B cell (primary cell): ENCODE results near the gene RNF181. TPM values are rescaled to one million over a fixed set of nuclear protein-coding genes. Genes with fewer than 3 reads are reported as not detected.

ENCODE experiments used
- ATAC-seq: fragments of 200-7000 bp; cut with Tn5 transposase; one replicate; pipeline ENCODE4 v1.10.0; 2021; ENCODE audit warnings: low read depth, mild to moderate bottlenecking, moderate number of reproducible peaks, moderate library complexity
- CTCF ChIA-PET: fragments of 350-600 bp; sonication (Branson Sonifier 250); formaldehyde crosslinking; loops from one replicate; lab custom pipeline; 2021; ENCODE audit warnings: antibody characterized with exemption, inconsistent platforms; lab: Charles Lee
- POLR2A ChIA-PET: fragments of 350-600 bp; sonication (Branson Sonifier 250); formaldehyde crosslinking; loops from one replicate; lab custom pipeline; 2021; ENCODE audit warnings: antibody characterized with exemption; lab: Charles Lee
- DNase-seq: peaks from one replicate; pipeline ENCODE4 v3.0.0; 2013
- H2AFZ ChIP-seq: 2 replicates; pipeline ENCODE4 v1.6.1; 2012; ENCODE audit warnings: mild to moderate bottlenecking, low read depth, low read length; ENCODE audit not compliant: insufficient read depth, poor library complexity, severe bottlenecking
- H3K27ac ChIP-seq, 2 donors: 1 replicate in 1 of 2; 2 replicates in 1 of 2; pipeline ENCODE4 v1.5.1; 2012 to 2013; ENCODE audit warnings: low read length in 2 of 2, mild to moderate bottlenecking in 2 of 2, moderate library complexity in 1 of 2
- H3K27me3 ChIP-seq, 4 experiments: fragments of 200-600 bp in 1 of 4; sonication (generic) in 1 of 4; replicated peaks in 1 of 4; 1 replicate in 2 of 4; 2 replicates in 2 of 4; pipeline versions ENCODE4 v1.6.1 to v1.7.0; 2013 to 2016; ENCODE audit warnings: low read length in 3 of 4, mild to moderate bottlenecking in 2 of 4, mixed read lengths in 1 of 4, moderate library complexity in 1 of 4; ENCODE audit not compliant: insufficient read depth in 4 of 4, control insufficient read depth in 3 of 4; ENCODE audit errors: control extremely low read depth in 1 of 4
- H3K36me3 ChIP-seq, 2 experiments: replicated peaks in 1 of 2; 1 replicate in 1 of 2; 2 replicates in 1 of 2; pipeline versions ENCODE4 v1.6.1 to v1.7.1; 2013; ENCODE audit warnings: low read length in 1 of 2; ENCODE audit not compliant: insufficient read depth in 2 of 2, control insufficient read depth in 1 of 2; ENCODE audit errors: control extremely low read depth in 1 of 2, extremely low read depth in 1 of 2
- H3K4me1 ChIP-seq, 2 donors: fragments of 200-600 bp in 1 of 2; sonication (generic) in 1 of 2; 1 replicate in 1 of 2; 2 replicates in 1 of 2; pipeline versions ENCODE4 v1.5.1 to v1.6.1; 2013 to 2017; ENCODE audit warnings: low read length in 2 of 2; ENCODE audit not compliant: control insufficient read depth in 2 of 2, insufficient read depth in 2 of 2
- H3K4me2 ChIP-seq: replicated peaks from 2 replicates; pipeline ENCODE3; 2012; ENCODE audit warnings: mild to moderate bottlenecking, low read depth, low read length; ENCODE audit not compliant: poor library complexity, severe bottlenecking
- H3K4me3 ChIP-seq, 5 experiments: fragments of 200-600 bp in 1 of 5; sonication (generic) in 1 of 5; 1 replicate in 3 of 5; 2 replicates in 2 of 5; pipeline versions ENCODE4 v1.5.1 to v1.7.0; 2011 to 2016; ENCODE audit warnings: low read length in 4 of 5, mild to moderate bottlenecking in 4 of 5, low read depth in 2 of 5, control low read depth in 1 of 5, moderate library complexity in 1 of 5; ENCODE audit not compliant: insufficient read depth in 1 of 5; ENCODE audit errors: control extremely low read depth in 1 of 5, extremely low read depth in 1 of 5
- H3K79me2 ChIP-seq: fragments of 200-600 bp; sonication (generic); one replicate; pipeline ENCODE4 v1.6.0; 2016; ENCODE audit warnings: low read length; ENCODE audit not compliant: control insufficient read depth, insufficient read depth
- H3K9ac ChIP-seq: fragments of 200-600 bp; sonication (generic); 2 replicates; pipeline ENCODE4 v1.6.1; 2017; ENCODE audit warnings: mild to moderate bottlenecking, low read length, moderate library complexity
- H3K9me3 ChIP-seq, 3 donors: one replicate each; pipeline versions ENCODE4 v1.6.1 to v1.7.1; 2013; ENCODE audit warnings: low read length in 2 of 3; ENCODE audit not compliant: control insufficient read depth in 2 of 3, insufficient read depth in 1 of 3; ENCODE audit errors: control extremely low read depth in 1 of 3
- H4K20me1 ChIP-seq: 2 replicates; pipeline ENCODE4 v1.6.0; 2012; ENCODE audit warnings: mild to moderate bottlenecking, low read length; ENCODE audit not compliant: insufficient read depth, control insufficient read depth, poor library complexity, severe bottlenecking
- H3K27ac Mint-ChIP-seq: one replicate; pipeline ENCODE4 v1.8.0; 2021; ENCODE audit warnings: mixed read lengths
- H3K27me3 Mint-ChIP-seq: one replicate; pipeline ENCODE4 v1.8.0; 2021; ENCODE audit warnings: mixed read lengths
- H3K4me1 Mint-ChIP-seq: one replicate; pipeline ENCODE4 v1.8.0; 2021; ENCODE audit warnings: mixed read lengths
- H3K4me3 Mint-ChIP-seq: one replicate; pipeline ENCODE4 v1.8.0; 2021; ENCODE audit warnings: mixed read lengths
- H3K9me3 Mint-ChIP-seq: one replicate; pipeline ENCODE4 v1.8.0; 2022; ENCODE audit warnings: mixed read lengths; ENCODE audit not compliant: insufficient read depth
- EZH2 ChIP-seq: IDR thresholded peaks from 2 replicates; pipeline ENCODE4 v1.6.1; 2012; ENCODE audit warnings: borderline replicate concordance, low read depth, mild to moderate bottlenecking, moderate library complexity, low read length; ENCODE audit not compliant: insufficient read depth, poor library complexity, severe bottlenecking
- WGBS: methylation state at CpG from one replicate; pipeline ENCODE4 v1.1.5; 2013; ENCODE audit warnings: missing lambda C conversion rate; ENCODE audit not compliant: insufficient coverage; 5-methylcytosine and 5-hydroxymethylcytosine counted together
- intact Hi-C: fragments of 100-400 bp; cut with micrococcal nuclease; formaldehyde crosslinking; loops from one replicate; pipeline ENCODE4 v1.10.0; 2022
- polyA plus RNA-seq: library from polyadenylated mRNA; depleted of rRNA; stranded (reverse); fragments of >200 nt; gene quantifications from 2 replicates; pipeline ENCODE4 v1.2.3, GENCODE V29; 2012
- total RNA-seq, 2 donors: library from RNA; stranded (reverse); fragments of 120-200 nt in 1 of 2; gene quantifications; 1 replicate in 1 of 2; 2 replicates in 1 of 2; pipeline versions ENCODE4 v1.2.3 to v1.2.4, GENCODE V29; 2013 to 2022
- TF ChIP-seq, protein P1 (sequence below): fragments of 200-600 bp; IDR thresholded peaks from one replicate; pipeline ENCODE4 v1.8.0; 2022; ENCODE audit warnings: antibody characterized with exemption, mild to moderate bottlenecking

The RNF181 gene
- total and polyA plus RNA-seq, 2 donors (not counting 1 experiment from before 2014, with no cell fraction given), result 76.6 to 151 TPM

DNA sequence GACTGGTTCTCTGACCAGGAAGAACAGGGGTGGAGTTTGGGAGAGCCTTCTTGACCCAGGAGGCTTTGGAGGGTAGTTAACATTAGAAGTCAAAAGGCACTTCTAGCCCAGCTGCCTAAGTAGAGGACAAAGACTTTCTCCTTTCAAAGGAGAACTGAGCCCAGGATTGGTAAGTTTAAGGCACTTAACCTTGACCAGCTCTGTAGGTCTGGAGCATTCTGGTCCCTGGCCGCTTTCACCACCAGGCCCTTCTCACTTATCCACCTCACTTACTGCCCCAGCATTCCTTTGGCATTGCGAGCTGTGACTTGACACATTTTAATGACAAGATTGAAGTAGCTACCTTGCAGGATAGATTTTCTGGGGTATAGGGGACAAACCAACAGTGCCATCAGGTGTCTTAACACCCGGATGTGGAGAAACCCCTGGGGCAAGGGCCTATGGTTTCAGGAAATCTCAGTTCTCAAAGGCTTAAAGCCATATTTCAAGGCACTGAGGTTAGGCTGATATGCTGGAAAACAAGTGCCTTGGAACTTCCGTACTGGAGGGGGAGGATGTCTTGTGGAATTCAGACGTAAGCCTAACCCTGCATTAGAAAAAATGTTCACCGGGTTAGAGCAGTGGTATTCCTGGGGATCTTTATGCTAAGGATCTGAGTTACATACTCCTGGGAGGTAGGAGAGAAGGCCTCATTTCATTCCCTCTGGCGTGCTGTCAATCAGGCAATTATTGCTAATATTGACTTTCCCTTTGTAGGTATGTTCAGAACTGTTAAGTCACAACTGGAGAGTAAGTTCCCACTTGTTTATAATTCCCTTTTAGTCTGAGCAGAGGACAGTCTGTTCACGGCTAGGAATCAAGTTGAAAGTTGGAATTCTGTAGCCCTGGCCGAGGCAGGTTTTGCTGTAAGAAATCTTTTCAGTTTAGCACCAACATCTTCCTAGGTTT lies 12.0 kb downstream of the RNF181 start:
- Histone ChIP-seq H3K27me3 (no peaks in the 10 kb centered on the region), H4K20me1 (peaks cover 34% of the 10 kb centered on the region), H3K27ac (peak overlapping the region in 1 of 2 donors; percentile 19), H3K4me3 (no peak overlapping the region), H3K79me2 (peaks cover 34% of the 10 kb centered on the region), H2AFZ (no peak overlapping the region), H3K36me3 (peaks cover 0 to 28% of the 10 kb centered on the region in 2 experiments), H3K9me3 (no peaks in the 10 kb centered on the region), H3K4me2 (no peak overlapping the region), H3K9ac (no peak overlapping the region), H3K4me1 (peaks cover 19 to 33% of the 10 kb centered on the region in 2 donors)
- 100% methylated on average over 4 of the region's 9 CpGs for WGBS
- no peak for ATAC-seq
- no peaks in the 10 kb centered on the region for H3K9me3 Mint-ChIP-seq
- TF ChIP-seq, protein P1, sequence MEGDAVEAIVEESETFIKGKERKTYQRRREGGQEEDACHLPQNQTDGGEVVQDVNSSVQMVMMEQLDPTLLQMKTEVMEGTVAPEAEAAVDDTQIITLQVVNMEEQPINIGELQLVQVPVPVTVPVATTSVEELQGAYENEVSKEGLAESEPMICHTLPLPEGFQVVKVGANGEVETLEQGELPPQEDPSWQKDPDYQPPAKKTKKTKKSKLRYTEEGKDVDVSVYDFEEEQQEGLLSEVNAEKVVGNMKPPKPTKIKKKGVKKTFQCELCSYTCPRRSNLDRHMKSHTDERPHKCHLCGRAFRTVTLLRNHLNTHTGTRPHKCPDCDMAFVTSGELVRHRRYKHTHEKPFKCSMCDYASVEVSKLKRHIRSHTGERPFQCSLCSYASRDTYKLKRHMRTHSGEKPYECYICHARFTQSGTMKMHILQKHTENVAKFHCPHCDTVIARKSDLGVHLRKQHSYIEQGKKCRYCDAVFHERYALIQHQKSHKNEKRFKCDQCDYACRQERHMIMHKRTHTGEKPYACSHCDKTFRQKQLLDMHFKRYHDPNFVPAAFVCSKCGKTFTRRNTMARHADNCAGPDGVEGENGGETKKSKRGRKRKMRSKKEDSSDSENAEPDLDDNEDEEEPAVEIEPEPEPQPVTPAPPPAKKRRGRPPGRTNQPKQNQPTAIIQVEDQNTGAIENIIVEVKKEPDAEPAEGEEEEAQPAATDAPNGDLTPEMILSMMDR, result no peak
- no peak for TF ChIP-seq EZH2
- no peaks in the 10 kb centered on the region for H3K27me3 Mint-ChIP-seq
- ChIA-PET CTCF (no interaction called here), POLR2A (interaction anchor here (0.6 to 0.7 kb wide), 2 partner anchors 32 to 275 kb away, joined by 3 to 5 read pairs; no protein-coding TSS in a partner anchor)
- intact Hi-C loops, result no loop called here
- no peak overlapping the region for H3K4me3 Mint-ChIP-seq
- peak overlapping the region; percentile 11 for H3K27ac Mint-ChIP-seq
- H3K4me1 Mint-ChIP-seq, result peaks cover 46% of the 10 kb centered on the region
- DNase-seq, result no peak
